HG03442 (cell line): ENCODE data around the gene ARHGAP31.
"Not testable (repeated sequence)": the region's sequence is repeated elsewhere in the genome, so short reads cannot be mapped to it uniquely, and the experiment has no call there.

Source experiments
- ATAC-seq: cut with Tn5 transposase; IDR thresholded peaks from one replicate; pipeline ENCODE4 v1.9.1; 2021; ENCODE audit warnings: mild to moderate bottlenecking, moderate library complexity; ENCODE audit not compliant: unreplicated experiment

Gene ARHGAP31

DNA sequence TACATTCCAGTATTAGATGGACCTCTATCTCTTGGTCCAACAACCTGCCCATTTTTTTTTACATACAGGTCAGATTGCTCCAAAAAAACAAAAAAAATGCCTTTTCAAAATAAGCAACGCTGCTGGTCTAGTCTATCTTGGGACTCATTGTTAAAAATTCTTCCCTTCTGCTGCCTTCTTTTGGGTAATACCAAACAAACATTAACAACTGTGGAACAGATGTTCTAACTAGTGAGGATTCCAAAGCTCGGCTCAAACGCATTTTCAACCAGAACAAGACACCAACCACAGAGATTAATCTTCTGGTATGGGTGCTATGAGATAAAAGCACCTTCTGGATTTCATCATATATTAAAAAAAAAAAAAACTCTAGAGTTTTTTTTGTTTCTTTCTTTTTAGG lies 24.7 kb downstream of the ARHGAP31 start:
- ATAC-seq = no peak

DNA sequence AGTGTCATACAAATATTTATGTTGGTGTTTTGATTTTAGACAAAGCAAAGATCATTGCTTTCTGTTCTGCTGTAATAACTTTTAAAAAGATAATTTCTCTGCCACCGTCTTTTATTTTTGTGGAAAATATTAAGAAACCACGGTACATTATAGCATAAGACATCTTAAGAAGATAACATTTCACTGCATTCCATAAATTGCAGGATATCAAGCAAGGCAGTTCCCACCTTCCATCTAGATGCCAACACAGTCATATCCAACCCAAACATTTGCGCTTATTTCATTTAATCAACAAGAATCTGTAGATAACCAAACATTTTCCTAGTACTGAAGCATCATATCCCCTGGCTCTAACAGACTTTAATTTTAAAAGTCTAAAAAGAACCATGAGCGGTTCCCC lies 25.1 kb downstream of the ARHGAP31 start:
- ATAC-seq = no peak

DNA sequence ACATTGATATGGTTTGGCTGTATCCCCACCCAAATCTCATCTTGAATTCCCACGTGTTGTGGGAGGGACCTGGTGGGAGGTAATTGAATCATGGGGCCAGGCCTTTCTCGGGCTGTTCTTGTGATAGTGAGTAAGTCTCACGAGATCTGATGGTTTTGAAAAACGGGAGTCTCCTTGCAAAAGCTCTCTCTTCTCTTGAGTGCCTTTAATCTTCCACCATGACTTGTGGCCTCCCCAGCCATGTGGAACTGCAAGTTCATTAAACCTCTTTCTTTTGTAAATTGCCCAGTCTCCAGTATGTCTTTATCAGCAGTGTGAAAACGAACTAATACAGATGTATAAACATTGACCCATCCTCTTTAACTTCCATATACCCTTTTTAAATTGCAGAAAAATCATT lies 26.6 kb downstream of the ARHGAP31 start:
- not testable (repeated sequence) for ATAC-seq

DNA sequence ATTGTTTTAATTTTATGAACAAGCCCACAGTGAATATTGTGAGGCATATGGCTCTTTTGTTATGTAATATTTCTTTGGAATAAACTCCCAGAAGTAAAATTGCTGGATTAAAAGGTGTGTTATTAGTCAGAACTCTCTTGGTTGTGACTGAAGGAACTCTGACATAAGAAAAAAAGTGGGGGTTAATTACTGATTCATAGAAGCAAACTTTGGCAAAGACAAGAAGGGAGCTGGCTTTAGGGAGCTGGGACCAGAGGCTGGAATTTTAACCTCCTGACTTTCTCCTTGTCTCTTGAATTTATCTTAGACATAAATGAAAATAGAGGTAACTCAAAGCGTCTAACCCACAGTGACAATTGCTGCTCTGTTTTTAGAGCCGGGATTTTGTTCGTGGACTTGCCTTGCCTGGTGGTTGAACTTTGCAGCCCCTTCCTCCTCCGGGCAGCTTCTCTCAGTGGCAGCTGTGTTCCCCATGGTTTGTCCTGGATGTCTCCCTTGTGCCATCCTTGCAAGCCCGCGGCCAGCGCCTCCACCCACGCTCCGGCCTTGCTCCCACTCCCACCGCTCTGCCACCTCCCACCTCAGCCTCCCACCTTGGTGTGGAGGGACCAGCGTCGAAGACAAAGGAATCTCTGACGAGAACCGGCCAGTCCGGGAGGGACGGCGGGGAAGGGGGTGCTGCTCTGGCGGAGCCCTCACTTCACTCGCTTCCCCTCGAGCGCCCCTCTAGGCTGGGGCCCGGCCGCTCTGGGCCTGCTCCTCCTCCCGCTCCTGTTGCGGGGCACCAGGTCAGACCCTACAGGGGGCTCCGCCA lies 28.0 kb downstream of the ARHGAP31 start:
- ATAC-seq = peak; percentile 20

DNA sequence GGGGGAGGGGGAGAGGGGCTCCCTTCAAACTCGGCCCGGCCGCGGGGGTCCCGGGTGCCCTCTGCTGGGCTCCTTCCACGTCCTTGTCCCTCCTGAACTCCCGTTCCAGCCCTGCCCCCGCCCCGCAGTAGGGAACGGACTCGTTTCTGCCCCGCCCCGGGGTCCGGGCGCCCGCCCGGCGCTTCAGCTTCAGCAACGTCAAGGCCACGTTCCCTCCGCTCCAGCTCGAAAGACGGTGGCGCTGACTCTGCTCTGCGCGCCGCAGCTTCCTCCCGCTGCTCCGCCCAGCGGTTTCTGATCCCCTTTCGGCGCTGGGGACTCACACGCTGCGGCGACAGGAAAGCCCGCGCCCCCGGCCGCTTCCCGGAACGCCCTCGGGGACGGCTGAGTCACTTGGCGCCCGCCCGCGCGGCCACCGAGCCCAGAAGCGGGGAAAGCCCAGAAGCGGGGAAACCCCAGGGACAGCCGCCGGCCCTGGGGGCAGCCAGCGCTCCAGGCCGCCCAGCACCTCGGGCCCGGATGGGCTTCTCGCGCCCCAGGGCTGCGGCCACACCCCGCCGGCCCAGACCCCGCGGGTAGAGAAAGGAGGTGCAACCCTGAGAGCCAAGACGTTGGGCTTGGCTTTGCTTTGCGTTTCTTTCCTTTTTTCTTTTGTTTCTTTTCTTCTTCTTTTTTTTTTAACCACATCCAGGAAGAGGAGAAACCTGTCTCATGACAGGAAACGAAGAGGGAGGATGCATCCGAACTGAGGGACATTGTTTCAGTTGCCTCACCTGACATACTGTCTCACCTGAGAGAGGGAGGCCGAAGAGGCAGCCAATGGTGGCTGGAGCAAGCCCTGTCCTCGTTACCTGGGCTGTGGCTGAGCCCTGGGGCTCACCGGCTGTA lies 28.9 kb downstream of the ARHGAP31 start:
- peak; percentile 84 for ATAC-seq

DNA sequence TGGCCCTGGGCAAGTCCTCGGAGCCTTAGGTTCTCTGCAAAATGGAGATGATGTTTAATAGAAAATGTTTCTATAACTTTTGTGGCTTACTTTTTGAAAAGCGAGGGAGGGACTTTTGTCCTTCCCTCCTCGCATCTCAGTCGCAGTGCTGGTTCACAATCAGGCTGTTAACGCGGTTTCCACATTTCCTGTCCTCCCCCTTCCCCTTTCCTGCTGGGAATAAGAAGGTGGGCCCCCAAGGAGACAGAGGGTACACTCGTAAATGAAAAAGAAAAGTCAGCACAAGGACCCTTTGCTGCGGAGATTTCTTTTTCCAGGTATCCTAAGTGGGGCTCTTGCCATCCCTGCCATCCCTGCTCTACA lies 29.5 kb downstream of the ARHGAP31 start:
- no peak for ATAC-seq

DNA sequence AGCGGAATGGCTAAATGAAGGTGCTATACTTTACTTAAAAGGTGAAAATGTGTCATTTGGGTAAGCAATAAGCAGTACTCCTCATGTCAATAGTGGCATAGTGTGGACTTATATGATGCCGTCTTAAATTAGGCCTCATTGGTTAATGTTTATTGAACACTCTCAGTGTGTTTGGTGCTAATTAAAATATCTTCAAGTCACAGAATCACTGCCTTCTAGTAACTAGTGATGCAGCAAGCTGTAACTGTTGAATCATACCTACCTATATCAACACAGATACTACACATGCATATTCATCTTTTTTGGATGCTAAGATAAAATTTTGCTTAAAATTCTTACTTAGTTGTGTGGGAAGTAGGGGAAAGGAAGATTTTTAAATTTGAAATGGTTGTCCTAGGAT lies 30.7 kb downstream of the ARHGAP31 start:
- no peak for ATAC-seq

DNA sequence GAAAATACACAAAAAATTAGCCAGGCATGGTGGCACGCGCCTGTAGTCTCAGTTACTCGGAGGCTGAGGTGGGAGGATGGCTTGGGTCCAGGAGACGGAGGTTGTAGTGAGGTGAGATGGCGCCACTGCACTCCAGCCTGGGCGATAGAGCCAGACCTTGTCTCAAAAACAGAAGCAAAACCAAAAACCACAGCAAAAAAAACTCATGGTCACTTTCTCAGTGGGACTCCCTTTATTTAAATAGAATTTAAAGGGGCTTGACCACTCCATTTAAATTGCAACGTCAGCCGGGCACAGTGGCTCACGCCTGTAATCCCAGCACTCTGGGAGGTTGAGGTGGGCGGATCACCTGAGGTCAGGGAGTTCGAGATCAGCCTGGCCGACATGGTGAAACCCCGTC lies 32.8 kb downstream of the ARHGAP31 start:
- ATAC-seq = no peak

DNA sequence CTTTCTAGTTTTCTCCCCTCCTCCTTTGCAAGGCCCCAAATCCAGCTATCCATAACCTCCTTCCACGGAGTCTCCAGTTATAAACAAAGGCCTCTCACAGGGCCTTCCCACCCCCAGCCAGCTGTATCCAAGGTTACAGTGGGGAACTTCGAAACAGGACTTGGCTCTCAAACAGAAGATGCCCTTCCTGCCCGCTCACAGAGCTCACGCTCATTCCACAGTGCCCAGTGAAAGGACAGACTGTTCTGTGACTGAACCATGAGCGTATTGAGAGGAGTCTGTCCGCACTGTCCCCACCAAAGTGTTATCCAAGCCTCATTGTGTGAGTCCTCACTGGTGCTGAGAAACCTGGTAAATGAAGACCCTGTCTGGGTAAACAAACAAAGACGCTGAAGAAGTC lies 35.4 kb downstream of the ARHGAP31 start:
- ATAC-seq = no peak

DNA sequence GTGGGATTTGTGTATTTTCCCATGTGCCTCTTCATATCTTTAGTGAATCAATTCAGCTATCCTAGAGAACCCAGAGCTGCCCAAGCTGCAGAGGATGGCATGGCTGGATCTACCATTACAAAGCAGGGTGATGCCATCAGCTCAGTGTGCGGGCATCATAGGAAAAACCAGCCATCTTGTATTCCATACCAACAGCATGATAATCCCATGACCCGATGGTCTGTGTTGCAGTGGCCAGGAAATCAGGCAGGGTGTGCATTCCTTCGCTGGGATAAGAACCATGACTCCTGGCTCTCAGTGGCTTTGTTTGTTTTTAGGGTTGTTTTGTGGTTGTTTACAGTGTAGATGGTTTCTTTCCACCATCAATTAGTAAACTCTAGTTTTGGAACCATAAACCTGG lies 36.0 kb downstream of the ARHGAP31 start:
- no peak for ATAC-seq

DNA sequence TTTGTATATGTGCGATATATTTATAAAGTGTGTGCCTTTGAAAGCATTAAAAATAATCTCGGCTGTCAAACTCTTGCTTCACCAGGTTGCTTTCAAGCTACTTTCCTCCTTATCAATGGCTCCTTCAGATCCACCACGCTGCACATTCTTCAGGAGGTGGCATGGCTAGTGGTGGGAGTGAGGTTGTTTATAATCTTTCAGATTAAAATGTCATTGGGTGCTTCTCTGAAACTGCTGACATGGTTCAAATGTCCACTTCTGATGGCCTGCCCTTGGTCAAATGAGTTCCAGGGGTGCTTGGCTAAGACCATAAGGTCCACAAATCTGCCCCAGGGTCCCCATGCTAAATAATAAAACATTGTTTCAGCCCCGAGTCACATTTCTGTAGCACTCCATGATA lies 36.7 kb downstream of the ARHGAP31 start:
- no peak for ATAC-seq

DNA sequence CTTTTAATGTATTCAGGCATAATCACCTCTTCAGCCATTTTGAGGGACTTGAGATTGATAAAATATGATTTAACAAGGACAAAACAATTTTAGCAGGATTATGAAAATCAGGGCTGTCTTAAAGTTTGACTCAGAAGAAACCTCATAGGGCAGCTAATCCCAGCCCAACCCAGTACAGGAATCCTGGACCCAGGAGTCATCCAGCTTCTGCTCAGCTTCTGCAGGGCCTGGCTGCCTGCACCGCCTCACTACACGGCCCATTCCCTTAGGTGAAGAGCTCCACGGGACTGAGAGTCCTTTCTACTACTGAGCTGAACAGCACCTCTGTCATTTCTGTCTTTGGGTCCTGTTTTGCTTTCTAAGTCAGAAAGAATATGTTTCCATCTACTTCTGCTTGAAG lies 37.5 kb downstream of the ARHGAP31 start:
- no peak for ATAC-seq

DNA sequence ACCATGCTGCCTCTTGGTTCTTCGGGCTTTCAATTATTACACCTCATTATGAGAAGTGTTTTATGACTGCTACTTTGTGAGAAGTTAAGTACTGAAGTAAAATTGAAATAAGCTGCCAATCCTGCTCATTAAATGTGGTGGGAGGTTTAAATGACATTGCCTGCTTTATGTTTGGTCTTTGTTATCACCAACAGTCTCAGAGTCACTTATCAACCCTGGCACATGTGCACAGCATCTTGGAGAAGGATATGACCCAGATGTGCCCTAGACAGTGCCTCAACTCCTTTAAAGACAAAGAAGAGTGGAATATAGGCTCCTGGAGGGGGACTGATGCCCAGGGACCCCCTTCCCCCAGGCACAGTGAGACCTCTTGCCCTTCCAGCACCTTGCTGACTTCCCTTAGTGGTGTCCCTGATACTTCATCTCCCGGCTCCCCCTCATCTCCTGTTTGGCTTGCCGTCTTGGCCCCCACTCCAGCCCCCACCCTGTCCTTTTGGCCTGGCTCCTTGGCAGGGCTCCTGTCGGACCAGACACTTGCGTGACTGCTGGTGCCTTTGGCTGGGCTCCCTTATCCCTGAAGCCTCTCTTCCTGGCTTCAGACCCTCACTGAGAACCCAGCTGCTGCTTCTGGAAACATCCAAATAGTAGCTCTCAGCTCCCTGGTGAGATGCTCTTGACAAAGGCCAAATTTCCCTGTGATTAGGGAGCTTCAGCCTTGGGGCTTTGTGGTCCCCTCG lies 39.8 kb downstream of the ARHGAP31 start:
- ATAC-seq = no peak

DNA sequence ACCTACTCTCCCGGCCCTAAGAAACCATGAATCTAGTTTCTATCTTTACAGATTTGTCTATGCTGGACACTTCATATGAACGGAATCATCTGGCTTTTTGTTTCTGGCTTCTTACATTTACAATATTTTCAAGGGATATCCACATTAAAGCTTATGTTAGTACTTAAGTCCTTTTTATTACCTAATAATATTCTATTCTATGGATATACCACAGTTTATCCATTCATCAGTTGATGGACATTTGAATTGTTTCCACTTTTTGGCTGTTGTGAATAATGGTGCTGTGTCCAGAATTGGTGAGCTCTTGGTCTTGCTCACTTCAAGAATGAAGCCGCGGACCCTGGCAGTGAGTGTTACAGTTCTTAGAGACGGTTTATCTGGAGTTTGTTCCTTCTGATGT lies 42.6 kb downstream of the ARHGAP31 start:
- ATAC-seq = no peak

DNA sequence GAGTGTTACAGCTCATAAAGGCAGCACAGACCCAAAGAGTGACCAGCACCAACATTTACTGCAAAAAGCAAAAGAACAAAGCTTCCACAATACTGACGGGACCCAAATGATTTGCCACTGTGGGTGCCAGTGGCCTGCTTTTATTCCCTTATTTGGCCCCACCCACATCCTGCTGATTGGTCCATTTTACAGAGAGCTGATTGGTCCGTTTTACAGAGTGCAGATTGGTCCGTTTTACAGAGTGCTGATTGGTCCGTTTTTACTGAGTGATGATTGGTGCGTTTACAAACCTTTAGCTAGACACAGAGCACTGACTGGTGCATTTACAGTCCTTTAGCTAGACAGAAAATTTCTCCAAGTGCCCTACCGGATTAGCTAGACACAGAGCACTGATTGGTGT lies 43.2 kb downstream of the ARHGAP31 start:
- ATAC-seq = not testable (repeated sequence)

DNA sequence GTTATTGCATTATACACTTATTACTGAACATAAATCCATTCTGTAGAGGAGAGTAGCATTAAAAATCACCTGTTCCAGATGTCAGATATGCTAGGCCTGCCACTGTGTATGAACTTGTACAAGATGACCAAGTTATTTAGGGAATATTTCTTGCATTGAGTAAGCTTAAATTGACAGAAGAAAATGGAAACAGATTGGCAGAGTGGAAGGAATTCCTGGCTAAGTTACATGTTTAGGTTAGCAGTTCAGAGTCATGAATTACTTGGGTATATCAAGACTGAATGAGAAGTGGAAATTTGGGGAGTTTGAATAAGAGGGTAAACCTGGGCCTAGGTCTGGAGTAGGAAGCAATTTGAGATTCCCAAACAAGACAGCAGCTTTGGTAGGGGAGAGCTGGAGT lies 44.6 kb downstream of the ARHGAP31 start:
- no peak for ATAC-seq

DNA sequence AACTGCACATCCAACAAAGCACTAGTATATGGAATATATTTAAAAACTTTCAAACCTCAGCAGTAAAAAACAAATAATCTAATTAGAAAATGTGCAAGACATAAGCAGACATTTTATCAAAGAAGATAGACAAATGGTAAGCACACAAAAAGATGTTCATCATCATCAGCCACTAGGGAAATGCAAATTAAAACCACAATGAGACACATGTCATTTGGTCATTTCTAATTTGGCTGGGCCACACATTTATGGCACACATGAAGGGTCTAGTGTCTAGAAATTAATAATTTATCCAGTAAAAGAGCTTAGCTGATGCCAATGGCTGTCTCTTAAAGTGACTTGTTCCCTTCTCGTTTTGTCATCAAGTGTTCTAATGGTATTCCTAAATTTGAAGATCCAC lies 45.8 kb downstream of the ARHGAP31 start:
- no peak for ATAC-seq

DNA sequence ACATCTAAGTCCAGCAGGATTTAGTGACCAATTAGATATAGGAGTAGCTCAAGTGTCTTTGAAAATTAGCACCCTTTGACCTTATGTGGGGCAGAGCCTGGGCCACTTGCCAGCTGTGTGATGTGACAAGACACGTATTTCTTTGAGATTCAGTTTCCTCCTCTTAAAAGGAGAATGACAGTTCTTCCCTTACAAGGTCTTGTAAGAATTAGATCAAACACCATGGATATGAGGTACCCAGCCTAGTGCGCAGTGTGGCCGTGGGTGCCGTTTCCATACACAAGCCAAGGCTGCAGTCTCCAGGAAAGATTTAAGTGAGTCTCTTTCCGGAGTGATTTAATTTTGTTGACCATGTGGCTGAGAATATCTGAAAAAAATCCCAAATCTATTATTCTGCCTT lies 46.3 kb downstream of the ARHGAP31 start:
- no peak for ATAC-seq

DNA sequence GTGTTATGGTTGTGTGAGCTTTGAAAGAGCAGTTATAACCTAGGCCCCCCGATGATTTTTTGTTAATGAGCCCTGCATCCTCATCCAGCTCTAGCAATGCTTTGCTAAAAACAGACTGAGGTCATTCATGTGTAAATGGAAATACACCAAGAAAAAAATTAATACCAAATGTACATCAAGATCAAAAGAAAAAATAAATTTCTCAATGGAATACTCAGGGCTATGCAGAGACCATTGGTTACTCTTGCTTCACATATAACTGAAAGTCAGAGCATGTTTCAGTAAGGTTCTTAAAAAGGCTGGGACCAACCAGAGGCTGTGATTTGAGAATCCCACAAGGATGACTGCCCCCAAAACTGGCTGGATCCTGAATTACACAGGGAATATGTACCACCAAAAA lies 48.0 kb downstream of the ARHGAP31 start:
- ATAC-seq = no peak

DNA sequence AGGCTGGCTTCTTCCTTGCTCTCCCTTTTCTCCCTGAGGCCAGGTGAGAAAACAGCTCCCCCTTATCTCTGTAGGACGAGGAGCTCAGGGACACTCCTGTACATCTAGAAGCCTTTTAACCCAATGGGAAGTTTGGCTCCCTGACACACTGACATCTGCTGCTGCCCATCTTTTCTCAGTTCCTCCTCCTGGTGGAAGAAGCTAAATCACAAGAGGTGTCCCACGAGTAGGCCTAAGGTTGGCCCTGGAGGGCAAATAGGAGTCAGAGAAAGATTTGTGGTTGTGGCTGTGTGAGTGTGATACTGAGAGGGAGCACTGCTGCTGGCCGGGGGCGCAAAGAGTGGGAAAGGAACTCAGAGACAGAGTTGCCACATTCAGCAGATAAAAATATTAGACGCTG lies 49.5 kb downstream of the ARHGAP31 start:
- peak; percentile 85 for ATAC-seq

DNA sequence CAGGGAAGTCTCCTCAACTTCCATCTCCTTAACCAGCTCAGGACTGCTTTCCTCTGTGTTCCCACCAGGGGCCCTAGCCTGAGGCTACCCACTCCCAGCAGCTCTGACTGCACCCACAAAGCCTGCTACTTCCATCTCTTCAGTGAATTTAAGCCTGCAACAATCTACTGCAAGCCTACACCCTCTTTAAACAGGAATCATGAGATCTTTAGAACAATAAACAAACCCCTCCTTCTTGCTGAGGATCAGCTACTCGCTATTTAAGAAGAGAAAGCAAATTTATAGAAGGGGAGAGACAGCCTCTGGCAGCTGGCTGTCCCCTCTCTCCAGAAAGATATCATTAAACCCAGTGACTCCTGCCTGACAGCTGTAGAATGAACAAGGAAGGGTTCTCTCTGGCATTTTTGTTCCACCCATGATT lies 51.9 kb downstream of the ARHGAP31 start:
- no peak for ATAC-seq

DNA sequence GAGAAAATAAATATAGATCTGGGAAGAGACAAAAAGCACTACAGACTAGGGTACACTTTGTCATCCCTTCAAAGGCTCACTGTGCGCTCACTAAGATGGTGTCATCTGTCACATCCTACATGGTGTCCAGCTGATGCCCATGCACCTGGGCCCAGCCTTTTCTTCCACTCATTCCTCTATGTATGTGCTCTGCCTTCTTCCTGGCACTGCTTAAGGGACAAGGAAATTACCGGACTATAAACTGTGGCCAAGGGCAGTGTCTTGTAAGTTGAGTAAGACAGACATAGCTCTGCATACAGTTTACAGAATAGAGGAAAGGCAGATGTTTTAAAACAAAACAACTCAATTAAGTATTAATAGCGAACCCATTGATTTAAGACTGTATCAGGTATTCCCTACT lies 52.9 kb downstream of the ARHGAP31 start:
- ATAC-seq = no peak
